ENCODE measurements around the gene SPG11. TPM values are rescaled to one million over a fixed set of nuclear protein-coding genes. Genes with fewer than 3 reads are reported as not detected.

The SPG11 gene
- total and polyA plus RNA-seq, 9 of the 15 experiments (the other 6 are each of a cell fraction or from before 2014, with no cell fraction given): 23.3 to 71.2 (median 45.6) TPM

GRCh38 chr15:44525018-44525417, 138.4 kb downstream of the SPG11 start:
- BruUV-seq (replicated peaks): no TSS peak
- peaks cover 61% of the 10 kb centered on the region; the same call in 1 of the 3 replicates for H3K36me3 ChIP-seq (ENCODE audit: control insufficient read depth, insufficient read depth, low read length)
- POLR2A ChIA-PET: no interaction called here
- H3K9me3 ChIP-seq (replicated peaks; ENCODE audit: control insufficient read depth, insufficient read depth, low read depth, low read length): no peaks in the 10 kb centered on the region
- no peak overlapping the region for H3K4me2 ChIP-seq (ENCODE audit: insufficient read depth, low read length)
- no peaks in the 10 kb centered on the region for H3K4me1 ChIP-seq (replicated peaks in 1 of 2; ENCODE audit: control insufficient read depth in 2 of 2, insufficient read depth in 2 of 2, low read length in 2 of 2)
- H3K9ac ChIP-seq (ENCODE audit: insufficient read depth in 1 of 2, low read depth in 2 of 2, low read length in 2 of 2): no peak overlapping the region
- H2AFZ ChIP-seq (ENCODE audit: low read depth, low read length): no peak overlapping the region
- H3K9me1 ChIP-seq (ENCODE audit: control insufficient read depth, insufficient read depth, low read length): no peaks in the 10 kb centered on the region
- no peak overlapping the region for H3K4me3 ChIP-seq
- DNase-seq (ENCODE audit: extremely low read depth in 1 of 4, low spot score in 3 of 4): no peak
- CTCF ChIA-PET (ENCODE audit: low intra/inter-chr PET ratio): no interaction called here
- H4K20me1 ChIP-seq (replicated peaks; ENCODE audit: control insufficient read depth, insufficient read depth, low read length): no peaks in the 10 kb centered on the region
- H3K27ac ChIP-seq (ENCODE audit: extremely low read depth, low read depth, low read length): no peak overlapping the region
- FAIRE-seq: no peak
- H3K79me2 ChIP-seq (ENCODE audit: control insufficient read depth, insufficient read depth, low read length): no peaks in the 10 kb centered on the region
- in situ Hi-C loops (cut with MboI): no loop called here
- no peaks in the 10 kb centered on the region for H3K27me3 ChIP-seq (ENCODE audit: control insufficient read depth in 2 of 2, insufficient read depth in 2 of 2, low read length in 2 of 2)
- WGBS (ENCODE audit: insufficient coverage, low coverage, missing lambda C conversion rate): 100% methylated on average over 1 of the region's 1 CpG
- intact Hi-C loops (cut with micrococcal nuclease): no loop called here
- no peak for ATAC-seq
- TF ChIP-seq NCOR1 (IDR thresholded peaks at IDR 0.05) (no peak), HMG20B (CRISPR knock-in tag; IDR thresholded peaks at IDR 0.05) (no peak), IRF1 (CRISPR knock-in tag; IDR thresholded peaks at IDR 0.05; ENCODE audit: borderline replicate concordance) (no peak), RNF219 (CRISPR knock-in tag; IDR thresholded peaks at IDR 0.05) (no peak), LEF1 (IDR thresholded peaks at IDR 0.05) (no peak), THRAP3 (IDR thresholded peaks at IDR 0.05; ENCODE audit: borderline replicate concordance) (no peak), E4F1 (CRISPR knock-in tag; IDR thresholded peaks at IDR 0.05; ENCODE audit: borderline replicate concordance) (no peak), DACH1 (IDR thresholded peaks at IDR 0.05; ENCODE audit: partially characterized antibody) (no peak), NONO (IDR thresholded peaks at IDR 0.05; ENCODE audit: low read depth in 2 of 2, low read length in 1 of 2) (no peak), PTRF (tag; IDR thresholded peaks at IDR 0.05) (no peak), ZFP1 (CRISPR knock-in tag; IDR thresholded peaks at IDR 0.05) (no peak), RAD21 (CRISPR knock-in tag; conservative IDR thresholded peaks at IDR 0.05 in 1 of 2, IDR thresholded peaks at IDR 0.05 in 1 of 2) (no peak), YBX1 (IDR thresholded peaks at IDR 0.05) (no peak), MLX (CRISPR knock-in tag; conservative IDR thresholded peaks at IDR 0.05) (no peak), MAZ (CRISPR knock-in tag; conservative IDR thresholded peaks at IDR 0.05 in 1 of 2, IDR thresholded peaks at IDR 0.05 in 1 of 2) (no peak)

Data from K562 (cell line).